HG03354 (cell line): ENCODE data around the gene FXYD5.
A peak's percentile ranks its signal among the peaks of the same experiment; 100 is the strongest.
"Not testable (repeated sequence)": the region's sequence is repeated elsewhere in the genome, so short reads cannot be mapped to it uniquely, and the experiment has no call there.

Experiments
- ATAC-seq: cut with Tn5 transposase; IDR thresholded peaks from one replicate; pipeline ENCODE4 v1.9.1; 2021; ENCODE audit warnings: mild to moderate bottlenecking; ENCODE audit not compliant: unreplicated experiment, poor library complexity, severe bottlenecking

The FXYD5 gene

GRCh38 chr19:35170359-35171061 is 16.0 kb downstream of the FXYD5 start:
- ATAC-seq, result no peak

GRCh38 chr19:35171730-35172129 is 17.2 kb downstream of the FXYD5 start:
- no peak for ATAC-seq

- ATAC-seq, result no peak
These were observed 19.7 kb downstream of the FXYD5 start for GRCh38 chr19:35174226-35174625.

GRCh38 chr19:35176181-35176570 is 21.6 kb downstream of the FXYD5 start:
- no peak for ATAC-seq

GRCh38 chr19:35177377-35178274 is 23.1 kb downstream of the FXYD5 start:
- ATAC-seq, result no peak

- ATAC-seq, result no peak
These were observed 24.2 kb downstream of the FXYD5 start for GRCh38 chr19:35178701-35179100.

- no peak for ATAC-seq
These were observed 25.3 kb downstream of the FXYD5 start for GRCh38 chr19:35179830-35180229.

- ATAC-seq, result no peak
These were observed 26.9 kb downstream of the FXYD5 start for GRCh38 chr19:35181387-35181786.

- ATAC-seq, result no peak
These were observed 29.7 kb downstream of the FXYD5 start for GRCh38 chr19:35184267-35184666.

GRCh38 chr19:35184884-35185283 is 30.3 kb downstream of the FXYD5 start:
- ATAC-seq, result no peak

GRCh38 chr19:35194012-35194984 is 39.8 kb downstream of the FXYD5 start:
- no peak for ATAC-seq

- ATAC-seq, result no peak
These were observed 41.3 kb downstream of the FXYD5 start for GRCh38 chr19:35195830-35196229.

GRCh38 chr19:35196861-35197260 is 42.3 kb downstream of the FXYD5 start:
- ATAC-seq, result not testable (repeated sequence)

GRCh38 chr19:35199481-35199880 is 44.9 kb downstream of the FXYD5 start:
- ATAC-seq, result no peak

- ATAC-seq, result no peak
These were observed 48.5 kb downstream of the FXYD5 start for GRCh38 chr19:35202722-35203688.

GRCh38 chr19:35204799-35205732 is 50.5 kb downstream of the FXYD5 start:
- peak; percentile 80 for ATAC-seq

- ATAC-seq, result no peak
These were observed 51.3 kb downstream of the FXYD5 start for GRCh38 chr19:35205733-35206323.
